ENCODE results near the gene CPHXL. TPM values are rescaled to one million over a fixed set of nuclear protein-coding genes. Genes with fewer than 3 reads are reported as not detected.

The CPHXL gene
- total RNA-seq, 1 experiment from 2014 or later: not detected

DNA sequence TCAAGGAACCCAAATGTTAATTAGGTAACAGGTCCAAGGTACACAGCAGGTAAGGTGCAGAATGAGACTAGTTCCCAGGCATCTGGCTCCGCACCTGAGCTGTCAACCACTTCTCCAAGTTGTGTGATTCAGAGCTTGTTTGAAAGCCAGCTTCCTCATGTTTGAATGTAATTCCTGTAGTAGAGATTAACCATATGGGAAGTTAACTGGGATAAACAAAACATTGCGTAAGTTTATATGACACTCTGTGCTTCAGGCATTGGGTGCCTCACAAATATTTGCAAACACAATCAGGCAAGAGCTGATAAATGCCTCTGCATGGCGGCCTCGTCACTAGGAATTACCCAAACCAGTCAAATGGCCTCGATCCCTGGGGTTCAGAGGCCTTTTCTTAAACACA lies 27.9 kb upstream of the CPHXL start:
- H3K4me1 ChIP-seq (ENCODE audit: insufficient read depth, low read length, poor library complexity, severe bottlenecking): no peaks in the 10 kb centered on the region
- BruUV-seq (replicated peaks): no TSS peak
- no peak overlapping the region for H3K27ac ChIP-seq (ENCODE audit: low read depth, low read length, poor library complexity, severe bottlenecking)
- no peaks in the 10 kb centered on the region for H3K9me3 ChIP-seq (ENCODE audit: low read depth, low read length, poor library complexity, severe bottlenecking)
- no peaks in the 10 kb centered on the region for H3K36me3 ChIP-seq (ENCODE audit: insufficient read depth, low read length, poor library complexity, severe bottlenecking)
- no peak for TF ChIP-seq EZH2 (IDR thresholded peaks at IDR 0.05; ENCODE audit: borderline replicate concordance, low read depth, low read length, poor library complexity, severe bottlenecking)
- TF ChIP-seq, protein P1, sequence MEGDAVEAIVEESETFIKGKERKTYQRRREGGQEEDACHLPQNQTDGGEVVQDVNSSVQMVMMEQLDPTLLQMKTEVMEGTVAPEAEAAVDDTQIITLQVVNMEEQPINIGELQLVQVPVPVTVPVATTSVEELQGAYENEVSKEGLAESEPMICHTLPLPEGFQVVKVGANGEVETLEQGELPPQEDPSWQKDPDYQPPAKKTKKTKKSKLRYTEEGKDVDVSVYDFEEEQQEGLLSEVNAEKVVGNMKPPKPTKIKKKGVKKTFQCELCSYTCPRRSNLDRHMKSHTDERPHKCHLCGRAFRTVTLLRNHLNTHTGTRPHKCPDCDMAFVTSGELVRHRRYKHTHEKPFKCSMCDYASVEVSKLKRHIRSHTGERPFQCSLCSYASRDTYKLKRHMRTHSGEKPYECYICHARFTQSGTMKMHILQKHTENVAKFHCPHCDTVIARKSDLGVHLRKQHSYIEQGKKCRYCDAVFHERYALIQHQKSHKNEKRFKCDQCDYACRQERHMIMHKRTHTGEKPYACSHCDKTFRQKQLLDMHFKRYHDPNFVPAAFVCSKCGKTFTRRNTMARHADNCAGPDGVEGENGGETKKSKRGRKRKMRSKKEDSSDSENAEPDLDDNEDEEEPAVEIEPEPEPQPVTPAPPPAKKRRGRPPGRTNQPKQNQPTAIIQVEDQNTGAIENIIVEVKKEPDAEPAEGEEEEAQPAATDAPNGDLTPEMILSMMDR (conservative IDR thresholded peaks at IDR 0.05; ENCODE audit: low read depth, low read length): no peak
- H3K27me3 ChIP-seq (replicated peaks; ENCODE audit: insufficient read depth, low read depth, low read length, poor library complexity): no peaks in the 10 kb centered on the region
- no peak for DNase-seq (ENCODE audit: low spot score)
- ChIA-PET POLR2A (ENCODE audit: low non-redundant PET) (no interaction called here), CTCF (no interaction called here)
- H3K4me3 ChIP-seq (ENCODE audit: low read depth, low read length, poor library complexity, severe bottlenecking): no peak overlapping the region
- intact Hi-C loops (cut with micrococcal nuclease; ENCODE audit: unreplicated experiment): no loop called here

DNA sequence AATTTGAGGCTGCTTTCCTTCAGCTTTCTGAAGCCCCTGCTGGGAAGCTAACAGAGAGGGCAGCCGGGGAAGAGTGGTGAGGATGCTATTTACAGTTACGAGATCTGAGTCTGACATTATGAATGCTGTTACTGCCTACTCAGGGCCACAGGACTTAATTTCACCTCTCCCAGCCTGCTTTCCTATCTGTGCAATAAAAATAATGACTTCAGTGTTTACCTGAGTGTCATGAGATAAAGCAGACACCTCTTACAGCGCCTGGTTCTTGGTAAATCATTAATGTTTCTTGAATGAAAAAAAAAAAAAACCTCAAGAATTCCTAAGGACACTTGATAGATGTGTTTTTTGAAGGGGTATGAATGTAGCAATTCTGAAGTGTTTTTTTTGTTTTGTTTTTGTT lies 24.2 kb upstream of the CPHXL start:
- Histone ChIP-seq H3K27ac (ENCODE audit: low read depth, low read length, poor library complexity, severe bottlenecking) (no peak overlapping the region), H3K4me3 (ENCODE audit: low read depth, low read length, poor library complexity, severe bottlenecking) (no peak overlapping the region), H3K36me3 (ENCODE audit: insufficient read depth, low read length, poor library complexity, severe bottlenecking) (no peaks in the 10 kb centered on the region), H3K9me3 (ENCODE audit: low read depth, low read length, poor library complexity, severe bottlenecking) (no peaks in the 10 kb centered on the region), H3K27me3 (replicated peaks; ENCODE audit: insufficient read depth, low read depth, low read length, poor library complexity) (no peaks in the 10 kb centered on the region), H3K4me1 (ENCODE audit: insufficient read depth, low read length, poor library complexity, severe bottlenecking) (no peaks in the 10 kb centered on the region)
- ChIA-PET CTCF (no interaction called here), POLR2A (ENCODE audit: low non-redundant PET) (no interaction called here)
- TF ChIP-seq, protein P1 (conservative IDR thresholded peaks at IDR 0.05; ENCODE audit: low read depth, low read length): no peak
- no peak for TF ChIP-seq EZH2 (IDR thresholded peaks at IDR 0.05; ENCODE audit: borderline replicate concordance, low read depth, low read length, poor library complexity, severe bottlenecking)
- intact Hi-C loops (cut with micrococcal nuclease; ENCODE audit: unreplicated experiment): no loop called here
- no TSS peak for BruUV-seq (replicated peaks)
- DNase-seq (ENCODE audit: low spot score): no peak

DNA sequence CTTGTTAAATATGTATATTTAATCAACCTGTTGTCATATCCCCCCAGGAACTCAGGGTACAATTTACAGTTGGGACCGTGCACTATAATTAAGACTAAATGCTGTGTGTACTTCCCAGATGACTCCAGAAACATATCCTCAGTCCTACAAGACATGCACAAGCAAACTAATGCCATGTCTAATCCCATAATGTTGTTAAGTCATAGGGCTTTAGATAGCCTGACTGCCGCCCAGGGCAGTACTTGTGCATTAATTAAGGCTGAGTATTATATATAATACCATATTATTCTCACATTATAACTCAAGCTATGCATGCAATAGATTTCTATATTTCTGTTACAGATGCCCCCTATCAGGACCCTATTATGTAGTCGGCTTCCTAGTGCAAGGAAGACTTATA lies 20.1 kb upstream of the CPHXL start:
- Histone ChIP-seq H3K27me3 (replicated peaks; ENCODE audit: insufficient read depth, low read depth, low read length, poor library complexity) (no peaks in the 10 kb centered on the region), H3K4me1 (ENCODE audit: insufficient read depth, low read length, poor library complexity, severe bottlenecking) (no peaks in the 10 kb centered on the region), H3K4me3 (ENCODE audit: low read depth, low read length, poor library complexity, severe bottlenecking) (no peak overlapping the region), H3K9me3 (ENCODE audit: low read depth, low read length, poor library complexity, severe bottlenecking) (peaks cover 28% of the 10 kb centered on the region), H3K36me3 (ENCODE audit: insufficient read depth, low read length, poor library complexity, severe bottlenecking) (no peaks in the 10 kb centered on the region), H3K27ac (ENCODE audit: low read depth, low read length, poor library complexity, severe bottlenecking) (no peak overlapping the region)
- intact Hi-C loops (cut with micrococcal nuclease; ENCODE audit: unreplicated experiment): loop anchor here (10.0 kb wide), 1 partner anchor 62 kb away; no protein-coding TSS in a partner anchor
- POLR2A ChIA-PET (ENCODE audit: low non-redundant PET): no interaction called here
- CTCF ChIA-PET: no interaction called here
- no TSS peak for BruUV-seq (replicated peaks)
- TF ChIP-seq, protein P1 (conservative IDR thresholded peaks at IDR 0.05; ENCODE audit: low read depth, low read length): no peak
- TF ChIP-seq EZH2 (IDR thresholded peaks at IDR 0.05; ENCODE audit: borderline replicate concordance, low read depth, low read length, poor library complexity, severe bottlenecking): no peak
- no peak for DNase-seq (ENCODE audit: low spot score)
